Type B pancreatic cell (in vitro differentiated cells): ENCODE measurements around the gene HPCAL1. TPM values are rescaled to one million over a fixed set of nuclear protein-coding genes. Genes with fewer than 3 reads are reported as not detected.
"Not testable (repeated sequence)": the region's sequence is repeated elsewhere in the genome, so short reads cannot be mapped to it uniquely, and the experiment has no call there.

ENCODE experiments used
- DNase-seq: peaks from one replicate; pipeline ENCODE4 v3.0.0; 2021; ENCODE audit warnings: mixed read lengths; ENCODE audit not compliant: unreplicated experiment; ENCODE audit errors: extremely low spot score
- H3K27ac Mint-ChIP-seq: 2 replicates; pipeline ENCODE4 v1.8.0; 2021; ENCODE audit warnings: mild to moderate bottlenecking, mixed read lengths
- H3K27me3 Mint-ChIP-seq: 2 replicates; pipeline ENCODE4 v1.8.0; 2021; ENCODE audit warnings: mixed read lengths
- H3K36me3 Mint-ChIP-seq: 2 replicates; pipeline ENCODE4 v1.8.0; 2021; ENCODE audit warnings: mixed read lengths
- H3K4me1 Mint-ChIP-seq: one replicate; pipeline ENCODE4 v1.8.0; 2021; ENCODE audit warnings: mixed read lengths; ENCODE audit not compliant: unreplicated experiment
- H3K4me3 Mint-ChIP-seq: 2 replicates; pipeline ENCODE4 v1.8.0; 2021; ENCODE audit warnings: mild to moderate bottlenecking, mixed read lengths
- H3K9me3 Mint-ChIP-seq: 2 replicates; pipeline ENCODE4 v1.8.0; 2021; ENCODE audit warnings: mixed read lengths
- total RNA-seq: library from RNA; stranded (reverse); gene quantifications from 2 replicates; pipeline ENCODE4 v1.2.1, GENCODE V29; 2021; ENCODE audit warnings: low replicate concordance
- TF ChIP-seq, protein P1 (sequence below): fragments of 200-600 bp; sonication (generic); conservative IDR thresholded peaks from 2 replicates; pipeline ENCODE4 v1.5.0; 2021; ENCODE audit warnings: antibody characterized with exemption, mild to moderate bottlenecking

The HPCAL1 gene
- total RNA-seq, 1 donor from 2014 or later = 17.8 TPM

DNA sequence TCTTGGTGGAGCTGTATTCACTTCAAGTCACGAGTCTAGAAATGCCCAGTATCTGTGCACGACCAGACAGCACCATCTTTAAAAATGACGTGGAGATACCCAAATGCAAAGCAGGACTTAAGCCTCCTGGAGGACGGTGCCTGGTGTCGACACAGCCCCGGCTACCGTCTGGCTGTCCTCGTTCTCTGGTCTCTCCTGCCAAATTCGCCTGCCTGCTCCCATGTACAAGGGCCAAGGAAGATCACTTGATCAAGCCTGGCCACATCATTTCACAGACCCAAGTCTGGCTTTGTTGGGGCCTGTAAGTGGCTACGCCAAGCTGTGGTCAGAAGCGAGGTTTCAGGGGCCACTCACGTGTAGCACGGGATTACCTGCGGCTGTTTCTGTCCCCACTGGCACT lies 136.0 kb downstream of the HPCAL1 start:
- Mint-ChIP-seq H3K27ac (no peak overlapping the region), H3K36me3 (peaks cover 22% of the 10 kb centered on the region), H3K4me1 (peaks cover 5% of the 10 kb centered on the region), H3K9me3 (no peaks in the 10 kb centered on the region), H3K4me3 (no peak overlapping the region), H3K27me3 (peaks cover 3% of the 10 kb centered on the region)
- TF ChIP-seq, protein P1, sequence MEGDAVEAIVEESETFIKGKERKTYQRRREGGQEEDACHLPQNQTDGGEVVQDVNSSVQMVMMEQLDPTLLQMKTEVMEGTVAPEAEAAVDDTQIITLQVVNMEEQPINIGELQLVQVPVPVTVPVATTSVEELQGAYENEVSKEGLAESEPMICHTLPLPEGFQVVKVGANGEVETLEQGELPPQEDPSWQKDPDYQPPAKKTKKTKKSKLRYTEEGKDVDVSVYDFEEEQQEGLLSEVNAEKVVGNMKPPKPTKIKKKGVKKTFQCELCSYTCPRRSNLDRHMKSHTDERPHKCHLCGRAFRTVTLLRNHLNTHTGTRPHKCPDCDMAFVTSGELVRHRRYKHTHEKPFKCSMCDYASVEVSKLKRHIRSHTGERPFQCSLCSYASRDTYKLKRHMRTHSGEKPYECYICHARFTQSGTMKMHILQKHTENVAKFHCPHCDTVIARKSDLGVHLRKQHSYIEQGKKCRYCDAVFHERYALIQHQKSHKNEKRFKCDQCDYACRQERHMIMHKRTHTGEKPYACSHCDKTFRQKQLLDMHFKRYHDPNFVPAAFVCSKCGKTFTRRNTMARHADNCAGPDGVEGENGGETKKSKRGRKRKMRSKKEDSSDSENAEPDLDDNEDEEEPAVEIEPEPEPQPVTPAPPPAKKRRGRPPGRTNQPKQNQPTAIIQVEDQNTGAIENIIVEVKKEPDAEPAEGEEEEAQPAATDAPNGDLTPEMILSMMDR = no peak
- no peak for DNase-seq

DNA sequence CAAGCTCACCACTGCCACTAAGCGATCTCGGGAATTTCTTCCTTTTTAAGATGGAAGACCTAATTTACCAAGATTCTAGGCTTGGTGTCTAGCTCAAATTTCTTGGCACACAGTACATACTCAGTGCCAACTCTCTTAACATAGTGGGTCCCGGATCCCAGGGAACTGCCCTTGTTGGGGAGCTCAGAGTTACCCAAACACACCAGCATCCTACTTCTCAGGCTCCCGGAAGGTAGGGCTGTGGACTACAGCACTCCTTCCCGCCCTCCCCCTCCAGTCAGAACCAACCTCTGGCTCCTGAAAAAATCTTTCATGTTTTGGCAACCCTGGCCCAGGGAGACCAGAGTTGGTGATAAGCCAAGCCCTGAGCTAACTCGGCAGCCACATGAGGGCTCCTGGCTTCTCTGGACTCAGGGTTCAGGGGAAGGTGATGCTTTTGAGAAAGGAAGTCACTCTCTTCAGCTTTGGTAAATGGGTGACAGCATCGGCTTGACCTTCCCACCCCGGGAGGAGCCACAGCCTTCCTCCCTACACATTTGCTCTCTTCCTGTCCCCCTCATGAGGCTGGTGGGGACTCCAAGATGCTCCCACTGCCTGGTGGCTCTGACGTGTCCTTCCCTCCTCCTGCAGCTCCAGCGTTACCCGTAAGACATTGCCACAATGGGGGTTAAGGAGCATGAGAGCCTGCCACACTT lies 136.6 kb downstream of the HPCAL1 start:
- TF ChIP-seq, protein P1 = no peak
- H3K27me3 Mint-ChIP-seq = peaks cover 3% of the 10 kb centered on the region
- H3K4me1 Mint-ChIP-seq = peaks cover 5% of the 10 kb centered on the region
- no peak for DNase-seq
- H3K27ac Mint-ChIP-seq = no peak overlapping the region
- no peaks in the 10 kb centered on the region for H3K9me3 Mint-ChIP-seq
- H3K4me3 Mint-ChIP-seq = no peak overlapping the region
- H3K36me3 Mint-ChIP-seq = peaks cover 23% of the 10 kb centered on the region

DNA sequence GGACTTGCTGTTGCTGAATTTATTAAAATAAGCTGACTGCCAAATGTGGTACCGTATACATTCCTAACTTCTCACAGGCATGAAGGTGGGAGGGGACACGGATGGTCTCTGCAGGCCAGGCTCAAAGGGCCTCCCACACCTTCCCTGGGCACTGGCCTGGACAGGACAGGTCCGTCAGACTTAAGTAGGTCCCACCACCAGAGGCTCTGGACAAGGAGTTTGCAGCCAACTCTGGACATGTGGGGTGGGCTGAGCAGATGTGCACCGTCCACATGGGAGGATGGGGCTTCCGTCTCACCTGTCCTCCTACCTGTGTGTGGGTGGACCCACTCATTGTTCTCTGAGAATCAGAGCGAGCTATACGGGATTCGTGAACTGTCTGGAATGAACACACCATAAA lies 137.3 kb downstream of the HPCAL1 start:
- peaks cover 2% of the 10 kb centered on the region for H3K4me1 Mint-ChIP-seq
- no peaks in the 10 kb centered on the region for H3K9me3 Mint-ChIP-seq
- H3K27me3 Mint-ChIP-seq = peaks cover 1% of the 10 kb centered on the region
- peaks cover 29% of the 10 kb centered on the region for H3K36me3 Mint-ChIP-seq
- TF ChIP-seq, protein P1 = no peak
- H3K4me3 Mint-ChIP-seq = no peak overlapping the region
- no peak overlapping the region for H3K27ac Mint-ChIP-seq
- no peak for DNase-seq

DNA sequence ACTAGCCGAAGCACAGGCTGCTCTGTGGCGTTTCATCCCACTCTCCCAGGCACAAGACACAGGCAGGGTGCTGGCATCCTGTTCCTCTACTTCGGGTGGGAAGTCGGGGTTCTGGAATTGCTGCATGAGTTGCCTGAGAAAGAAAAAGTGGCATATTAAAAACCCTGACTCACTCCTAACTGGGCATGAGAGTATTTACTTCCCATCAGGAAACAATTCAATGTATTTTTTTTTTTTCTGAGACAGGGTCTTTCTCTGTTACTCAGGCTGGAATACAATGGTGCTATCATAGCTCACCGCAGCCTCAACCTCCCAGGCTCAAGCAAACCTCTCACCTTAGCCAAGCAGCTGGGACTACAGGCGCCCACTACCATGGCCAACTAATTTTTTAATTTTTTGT lies 138.0 kb downstream of the HPCAL1 start:
- no peaks in the 10 kb centered on the region for H3K4me1 Mint-ChIP-seq
- no peaks in the 10 kb centered on the region for H3K9me3 Mint-ChIP-seq
- DNase-seq = no peak
- TF ChIP-seq, protein P1 = no peak
- H3K27ac Mint-ChIP-seq = no peak overlapping the region
- no peak overlapping the region for H3K4me3 Mint-ChIP-seq
- H3K36me3 Mint-ChIP-seq = peaks cover 29% of the 10 kb centered on the region
- no peaks in the 10 kb centered on the region for H3K27me3 Mint-ChIP-seq

DNA sequence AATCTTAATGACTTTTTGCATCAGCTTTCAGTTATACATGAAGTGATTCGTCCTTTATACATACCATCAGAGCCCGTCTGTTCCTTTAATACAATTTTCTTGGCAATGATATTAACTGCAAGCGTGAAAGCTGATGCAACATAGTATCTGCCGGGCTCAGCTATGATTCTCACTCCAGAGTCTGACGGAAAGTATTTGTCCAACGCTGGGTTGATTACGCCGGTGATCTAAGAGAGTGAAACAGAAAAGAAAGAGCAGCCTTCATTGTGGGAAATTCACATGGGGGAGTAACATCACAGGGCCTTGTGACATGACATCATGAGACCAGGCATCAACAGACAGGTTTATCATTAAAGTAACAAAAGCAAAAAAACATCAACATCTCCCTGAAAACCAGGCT lies 139.2 kb downstream of the HPCAL1 start:
- DNase-seq = no peak
- H3K27ac Mint-ChIP-seq = no peak overlapping the region
- H3K4me3 Mint-ChIP-seq = no peak overlapping the region
- H3K4me1 Mint-ChIP-seq = no peaks in the 10 kb centered on the region
- H3K36me3 Mint-ChIP-seq = peaks cover 29% of the 10 kb centered on the region
- H3K27me3 Mint-ChIP-seq = no peaks in the 10 kb centered on the region
- H3K9me3 Mint-ChIP-seq = no peaks in the 10 kb centered on the region
- TF ChIP-seq, protein P1 = no peak

DNA sequence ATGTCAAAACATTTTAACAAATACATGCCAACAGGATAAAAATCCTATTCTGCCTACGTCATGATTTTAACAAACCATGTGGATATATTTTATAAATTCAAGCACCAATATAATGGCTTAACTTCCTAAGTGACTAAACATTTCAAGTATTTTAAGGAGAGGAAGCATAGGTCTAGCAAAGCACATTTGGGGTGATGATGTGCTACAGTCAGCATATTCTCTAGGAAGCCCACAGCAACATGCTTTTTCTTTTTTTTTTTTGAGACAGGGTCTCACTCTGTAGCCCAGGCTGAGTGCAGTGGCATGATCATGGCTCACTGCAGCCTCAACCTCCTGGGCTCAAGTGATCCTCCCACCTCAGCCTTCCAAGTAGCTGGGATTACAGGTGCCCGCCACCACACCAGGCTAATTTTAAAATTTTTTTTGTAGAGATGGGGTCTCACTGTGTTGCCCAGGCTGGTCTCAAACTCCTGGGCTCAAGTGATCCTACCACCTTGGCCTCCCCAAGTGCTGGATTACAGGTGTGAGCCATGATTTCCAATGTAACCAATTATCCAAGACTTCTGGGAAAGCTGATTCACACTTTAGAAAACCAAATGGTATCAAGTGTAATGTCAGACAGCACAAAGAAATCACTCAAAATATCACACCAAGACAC lies 139.9 kb downstream of the HPCAL1 start:
- peaks cover 33% of the 10 kb centered on the region for H3K36me3 Mint-ChIP-seq
- H3K27ac Mint-ChIP-seq, H3K4me1 Mint-ChIP-seq, H3K9me3 Mint-ChIP-seq, H3K27me3 Mint-ChIP-seq, DNase-seq, H3K4me3 Mint-ChIP-seq: not testable (repeated sequence)
